Neural cell (in vitro differentiated cells): ENCODE data around the gene HDAC1. TPM values are rescaled to one million over a fixed set of nuclear protein-coding genes. Genes with fewer than 3 reads are reported as not detected.
"Not testable (repeated sequence)": the region's sequence is repeated elsewhere in the genome, so short reads cannot be mapped to it uniquely, and the experiment has no call there.

Experiments used
- H2AFZ ChIP-seq: fragments of 200-600, 300-800 bp; sonication (generic), shearing (Covaris generic); 2 replicates; pipeline ENCODE4 v1.6.0; 2014; ENCODE audit warnings: low read depth, mild to moderate bottlenecking, antibody characterized with exemption, low read length, moderate library complexity
- H3F3A ChIP-seq: fragments of 200-600 bp; shearing (Covaris generic); 2 replicates; pipeline ENCODE4 v1.6.1; 2016; ENCODE audit warnings: mild to moderate bottlenecking, moderate library complexity, mixed read lengths, antibody characterized with exemption, low read length; ENCODE audit not compliant: insufficient read depth, poor library complexity, severe bottlenecking
- H3K27ac ChIP-seq: fragments of 200-600, 300-800 bp; sonication (generic), shearing (Covaris generic); 2 replicates; pipeline ENCODE4 v1.5.1; 2014; ENCODE audit warnings: mild to moderate bottlenecking, low read length, moderate library complexity
- H3K27me3 ChIP-seq: fragments of 300-800, 200-600 bp; sonication (generic), shearing (Covaris generic); 2 replicates; pipeline ENCODE4 v1.6.0; 2014; ENCODE audit warnings: mild to moderate bottlenecking, low read depth, low read length, moderate library complexity; ENCODE audit not compliant: insufficient read depth
- H3K36me3 ChIP-seq: fragments of 300-800, 200-600 bp; sonication (generic), shearing (Covaris generic); 2 replicates; pipeline ENCODE4 v1.5.1; 2014; ENCODE audit warnings: mild to moderate bottlenecking, antibody characterized with exemption, low read length, moderate library complexity; ENCODE audit not compliant: insufficient read depth
- H3K4me2 ChIP-seq: fragments of 300-800, 200-600 bp; sonication (generic), shearing (Covaris generic); 2 replicates; pipeline ENCODE4 v1.6.0; 2014; ENCODE audit warnings: mild to moderate bottlenecking, low read length
- H3K4me3 ChIP-seq: fragments of 300-800, 200-600 bp; sonication (generic), shearing (Covaris generic); 2 replicates; pipeline ENCODE4 v1.5.1; 2014; ENCODE audit warnings: mild to moderate bottlenecking, low read length, moderate library complexity
- H3K79me2 ChIP-seq: fragments of 200-600 bp; shearing (Covaris generic); replicated peaks from 2 replicates; pipeline ENCODE4 v1.6.0; 2014; ENCODE audit warnings: mild to moderate bottlenecking, low read length, moderate library complexity; ENCODE audit not compliant: insufficient read depth
- H3K9ac ChIP-seq: fragments of 300-800, 200-600 bp; sonication (generic), shearing (Covaris generic); 2 replicates; pipeline ENCODE4 v1.6.1; 2016; ENCODE audit warnings: mild to moderate bottlenecking, low read length, mixed read lengths
- H3K9me2 ChIP-seq: fragments of 200-600 bp; shearing (Covaris generic); 2 replicates; pipeline ENCODE4 v1.6.1; 2016; ENCODE audit warnings: mild to moderate bottlenecking, low read length, mixed read lengths; ENCODE audit not compliant: insufficient read depth
- H3K9me3 ChIP-seq: fragments of 200-600, 300-800 bp; sonication (generic), shearing (Covaris generic); 2 replicates; pipeline ENCODE4 v1.6.1; 2016; ENCODE audit warnings: mild to moderate bottlenecking, mixed run types, low read length, moderate library complexity, mixed read lengths
- H4K20me1 ChIP-seq: fragments of 200-600 bp; shearing (Covaris generic); 2 replicates; pipeline ENCODE4 v1.6.1; 2016; ENCODE audit warnings: mild to moderate bottlenecking, mixed run types; ENCODE audit not compliant: insufficient read depth
- EP300 ChIP-seq: fragments of 450-650 bp; conservative IDR thresholded peaks from 2 replicates; pipeline ENCODE4 v1.6.1; 2014; ENCODE audit warnings: antibody characterized with exemption, mild to moderate bottlenecking, moderate library complexity; ENCODE audit not compliant: poor library complexity, severe bottlenecking
- EZH2 ChIP-seq: fragments of 200-600, 300-800 bp; shearing (Covaris generic), sonication (generic); IDR thresholded peaks from 2 replicates; pipeline ENCODE4 v1.6.1; 2014; ENCODE audit warnings: antibody characterized with exemption, low read length, borderline replicate concordance, mild to moderate bottlenecking; ENCODE audit not compliant: insufficient read depth, poor library complexity, severe bottlenecking
- MXI1 ChIP-seq: fragments of 450-650 bp; conservative IDR thresholded peaks from 2 replicates; pipeline ENCODE4 v1.6.1; 2014; ENCODE audit warnings: antibody characterized with exemption, mild to moderate bottlenecking; ENCODE audit not compliant: poor library complexity, severe bottlenecking
- POLR2AphosphoS5 ChIP-seq: IDR thresholded peaks from 2 replicates; pipeline ENCODE4 v1.6.1; 2012
- RAD21 ChIP-seq: fragments of 450-650 bp; conservative IDR thresholded peaks from 2 replicates; pipeline ENCODE4 v1.6.1; 2014; ENCODE audit warnings: antibody characterized with exemption, mild to moderate bottlenecking, moderate library complexity
- REST ChIP-seq: IDR thresholded peaks from 2 replicates; pipeline ENCODE4 v1.6.1; 2012; ENCODE audit warnings: borderline replicate concordance
- SMC3 ChIP-seq: fragments of 450-650 bp; conservative IDR thresholded peaks from 2 replicates; pipeline ENCODE4 v1.6.1; 2014; ENCODE audit warnings: antibody characterized with exemption, mild to moderate bottlenecking, moderate library complexity; ENCODE audit not compliant: poor library complexity
- TAF1 ChIP-seq: IDR thresholded peaks from 2 replicates; pipeline ENCODE4 v1.6.1; 2012; ENCODE audit warnings: low read depth
- polyA plus RNA-seq: library from polyadenylated mRNA; depleted of rRNA; stranded (reverse); fragments of >200 nt; gene quantifications from 2 replicates; pipeline ENCODE4 v1.2.3, GENCODE V29; 2014
- TF ChIP-seq, protein P1 (sequence below): fragments of 450-650 bp; IDR thresholded peaks from 2 replicates; pipeline ENCODE4 v1.5.1; 2014; ENCODE audit warnings: antibody characterized with exemption, mild to moderate bottlenecking, moderate library complexity; ENCODE audit not compliant: poor library complexity, severe bottlenecking

HDAC1 gene
- polyA plus RNA-seq, 1 donor from 2014 or later: 60.8 TPM

GRCh38 chr1:32289256-32289655 lies 2.6 kb upstream of the HDAC1 start:
- Histone ChIP-seq H4K20me1 (no peaks in the 10 kb centered on the region), H2AFZ (no peak overlapping the region), H3F3A (no peaks in the 10 kb centered on the region), H3K9me2 (no peaks in the 10 kb centered on the region), H3K9me3 (no peaks in the 10 kb centered on the region), H3K36me3 (no peaks in the 10 kb centered on the region), H3K27me3 (no peaks in the 10 kb centered on the region), H3K9ac (no peak overlapping the region), H3K4me2 (no peak overlapping the region), H3K27ac (no peak overlapping the region), H3K79me2 (peaks cover 3% of the 10 kb centered on the region), H3K4me3 (no peak overlapping the region)
- no peak for TF ChIP-seq RAD21
- TF ChIP-seq POLR2AphosphoS5: no peak
- TF ChIP-seq REST: no peak
- no peak for TF ChIP-seq EZH2
- TF ChIP-seq, protein P1, sequence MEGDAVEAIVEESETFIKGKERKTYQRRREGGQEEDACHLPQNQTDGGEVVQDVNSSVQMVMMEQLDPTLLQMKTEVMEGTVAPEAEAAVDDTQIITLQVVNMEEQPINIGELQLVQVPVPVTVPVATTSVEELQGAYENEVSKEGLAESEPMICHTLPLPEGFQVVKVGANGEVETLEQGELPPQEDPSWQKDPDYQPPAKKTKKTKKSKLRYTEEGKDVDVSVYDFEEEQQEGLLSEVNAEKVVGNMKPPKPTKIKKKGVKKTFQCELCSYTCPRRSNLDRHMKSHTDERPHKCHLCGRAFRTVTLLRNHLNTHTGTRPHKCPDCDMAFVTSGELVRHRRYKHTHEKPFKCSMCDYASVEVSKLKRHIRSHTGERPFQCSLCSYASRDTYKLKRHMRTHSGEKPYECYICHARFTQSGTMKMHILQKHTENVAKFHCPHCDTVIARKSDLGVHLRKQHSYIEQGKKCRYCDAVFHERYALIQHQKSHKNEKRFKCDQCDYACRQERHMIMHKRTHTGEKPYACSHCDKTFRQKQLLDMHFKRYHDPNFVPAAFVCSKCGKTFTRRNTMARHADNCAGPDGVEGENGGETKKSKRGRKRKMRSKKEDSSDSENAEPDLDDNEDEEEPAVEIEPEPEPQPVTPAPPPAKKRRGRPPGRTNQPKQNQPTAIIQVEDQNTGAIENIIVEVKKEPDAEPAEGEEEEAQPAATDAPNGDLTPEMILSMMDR: no peak
- TF ChIP-seq TAF1: no peak
- no peak for TF ChIP-seq SMC3
- no peak for TF ChIP-seq EP300
- no peak for TF ChIP-seq MXI1

DNA sequence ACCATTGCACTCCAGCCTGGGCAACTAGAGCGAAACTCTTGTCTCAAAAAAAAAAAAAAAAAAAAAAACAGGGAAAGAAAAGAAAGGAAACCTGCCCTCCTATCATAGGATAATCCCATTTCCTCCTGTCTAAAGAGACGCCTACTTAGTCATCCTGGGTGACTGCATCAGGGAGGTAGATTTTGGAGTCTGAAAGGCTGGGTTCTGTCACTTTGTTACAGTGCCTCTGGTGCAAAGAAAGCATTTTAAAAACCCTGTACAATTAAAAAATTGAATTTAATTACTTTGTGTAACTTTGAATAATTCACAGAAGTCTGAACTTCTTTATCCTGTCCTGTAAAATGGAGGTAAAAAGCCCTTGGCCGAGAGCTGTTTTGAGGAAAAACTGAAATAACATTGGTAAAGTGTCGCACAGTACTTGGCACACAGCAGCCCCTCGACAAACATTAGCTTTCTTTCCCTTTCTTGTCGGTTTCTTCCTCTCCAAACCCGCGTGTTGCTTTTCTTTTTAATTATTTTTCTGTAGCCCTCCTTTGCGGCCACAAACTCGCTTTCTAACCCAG lies 657 bp upstream of the HDAC1 start:
- Histone ChIP-seq H3K4me2 (no peak overlapping the region), H3K36me3 (no peaks in the 10 kb centered on the region), H3K9ac (peak overlapping the region; percentile 64), H2AFZ (peak overlapping the region; percentile 43), H3F3A (no peaks in the 10 kb centered on the region), H4K20me1 (no peaks in the 10 kb centered on the region), H3K4me3 (peak overlapping the region; percentile 86), H3K9me3 (no peaks in the 10 kb centered on the region), H3K79me2 (peaks cover 3% of the 10 kb centered on the region), H3K27me3 (no peaks in the 10 kb centered on the region), H3K27ac (no peak overlapping the region), H3K9me2 (no peaks in the 10 kb centered on the region)
- no peak for TF ChIP-seq POLR2AphosphoS5
- TF ChIP-seq, protein P1: no peak
- no peak for TF ChIP-seq TAF1
- TF ChIP-seq EP300: no peak
- TF ChIP-seq EZH2: no peak
- TF ChIP-seq RAD21: no peak
- TF ChIP-seq REST: no peak
- no peak for TF ChIP-seq SMC3
- no peak for TF ChIP-seq MXI1

- not testable (repeated sequence) for H3K4me2 ChIP-seq, H4K20me1 ChIP-seq, H3K9me3 ChIP-seq, H3K4me3 ChIP-seq, H3K9me2 ChIP-seq, H2AFZ ChIP-seq, H3K9ac ChIP-seq, H3K79me2 ChIP-seq, H3K36me3 ChIP-seq, H3K27me3 ChIP-seq, H3F3A ChIP-seq, H3K27ac ChIP-seq
Observed at GRCh38 chr1:32298211-32298610, 6.3 kb downstream of the HDAC1 start.
